T-helper 1 cell treated with Interleukin-12 subunit alpha and Interleukin-12 subunit beta and Interleukin-4 antibody, amounts not matched to agents 30 μg/mL and 1 μg/mL, for 36 hours (primary cell): Measurements from ENCODE around the gene NLRP14.

Experiments used
- H3K27ac Mint-ChIP-seq: one replicate; pipeline ENCODE4 v1.8.0; 2021; ENCODE audit warnings: mild to moderate bottlenecking, mixed read lengths
- H3K27me3 Mint-ChIP-seq: one replicate; pipeline ENCODE4 v1.8.0; 2021; ENCODE audit warnings: low read depth, mixed read lengths
- H3K36me3 Mint-ChIP-seq: one replicate; pipeline ENCODE4 v1.8.0; 2021; ENCODE audit warnings: low read depth, mixed read lengths
- H3K4me1 Mint-ChIP-seq: one replicate; pipeline ENCODE4 v1.8.0; 2021; ENCODE audit warnings: low read depth, mixed read lengths
- H3K4me3 Mint-ChIP-seq: one replicate; pipeline ENCODE4 v1.8.0; 2021; ENCODE audit warnings: mild to moderate bottlenecking, moderate library complexity, mixed read lengths
- H3K9me3 Mint-ChIP-seq: one replicate; pipeline ENCODE4 v1.8.0; 2021; ENCODE audit warnings: mixed read lengths

Gene NLRP14, protein sequence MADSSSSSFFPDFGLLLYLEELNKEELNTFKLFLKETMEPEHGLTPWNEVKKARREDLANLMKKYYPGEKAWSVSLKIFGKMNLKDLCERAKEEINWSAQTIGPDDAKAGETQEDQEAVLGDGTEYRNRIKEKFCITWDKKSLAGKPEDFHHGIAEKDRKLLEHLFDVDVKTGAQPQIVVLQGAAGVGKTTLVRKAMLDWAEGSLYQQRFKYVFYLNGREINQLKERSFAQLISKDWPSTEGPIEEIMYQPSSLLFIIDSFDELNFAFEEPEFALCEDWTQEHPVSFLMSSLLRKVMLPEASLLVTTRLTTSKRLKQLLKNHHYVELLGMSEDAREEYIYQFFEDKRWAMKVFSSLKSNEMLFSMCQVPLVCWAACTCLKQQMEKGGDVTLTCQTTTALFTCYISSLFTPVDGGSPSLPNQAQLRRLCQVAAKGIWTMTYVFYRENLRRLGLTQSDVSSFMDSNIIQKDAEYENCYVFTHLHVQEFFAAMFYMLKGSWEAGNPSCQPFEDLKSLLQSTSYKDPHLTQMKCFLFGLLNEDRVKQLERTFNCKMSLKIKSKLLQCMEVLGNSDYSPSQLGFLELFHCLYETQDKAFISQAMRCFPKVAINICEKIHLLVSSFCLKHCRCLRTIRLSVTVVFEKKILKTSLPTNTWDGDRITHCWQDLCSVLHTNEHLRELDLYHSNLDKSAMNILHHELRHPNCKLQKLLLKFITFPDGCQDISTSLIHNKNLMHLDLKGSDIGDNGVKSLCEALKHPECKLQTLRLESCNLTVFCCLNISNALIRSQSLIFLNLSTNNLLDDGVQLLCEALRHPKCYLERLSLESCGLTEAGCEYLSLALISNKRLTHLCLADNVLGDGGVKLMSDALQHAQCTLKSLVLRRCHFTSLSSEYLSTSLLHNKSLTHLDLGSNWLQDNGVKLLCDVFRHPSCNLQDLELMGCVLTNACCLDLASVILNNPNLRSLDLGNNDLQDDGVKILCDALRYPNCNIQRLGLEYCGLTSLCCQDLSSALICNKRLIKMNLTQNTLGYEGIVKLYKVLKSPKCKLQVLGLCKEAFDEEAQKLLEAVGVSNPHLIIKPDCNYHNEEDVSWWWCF

DNA sequence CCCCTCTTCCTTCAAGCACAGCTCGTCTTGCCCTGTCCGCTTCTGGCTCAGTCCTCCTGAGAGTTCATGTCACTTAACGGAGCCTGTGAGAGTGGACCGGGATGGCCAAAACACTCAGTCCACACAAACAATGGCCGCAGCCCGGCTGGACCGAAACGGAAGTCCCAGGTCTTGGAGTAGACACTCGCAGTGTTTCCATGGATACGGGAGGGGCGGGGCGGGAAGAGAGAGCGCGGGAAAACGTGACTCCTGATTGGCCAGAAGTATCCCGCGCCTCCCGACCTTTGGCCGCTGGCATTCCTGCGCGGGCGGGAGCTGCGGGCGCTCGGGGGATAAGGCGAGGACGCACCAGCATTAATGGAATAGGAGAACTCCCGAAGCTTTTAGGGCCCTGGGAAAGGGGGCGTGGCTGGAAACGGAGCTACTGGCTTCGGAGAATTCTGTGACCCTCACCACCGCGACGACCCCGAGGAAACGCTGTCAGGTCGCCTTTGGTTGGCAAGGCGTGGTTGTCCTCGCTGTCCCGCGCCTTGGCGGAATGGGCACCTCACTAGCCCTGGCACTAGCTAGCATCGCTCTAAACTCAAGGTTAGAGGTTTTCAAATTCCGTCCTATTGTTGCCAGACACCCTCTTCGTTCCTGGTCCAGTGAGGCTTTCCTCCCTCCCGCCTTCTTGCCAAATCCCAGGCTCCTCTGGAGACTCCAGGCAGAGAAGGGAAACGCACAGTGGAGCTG is at the start of gene NLRP14, which contains the start of gene ZNF214:
Gene NLRP14 (plus strand): TSS at position 297 of the 735 bp plus-strand sequence. CDS start 18,108 bp downstream, outside the sequence.
Gene ZNF214 (minus strand): TSS at position 164 of the 735 bp plus-strand sequence. CDS start 17,511 bp downstream, outside the sequence.
- Mint-ChIP-seq H3K4me3 (peak within 1 kb of the TSS; percentile 52), H3K27me3 (peaks cover 29% of the 10 kb centered on the region), H3K27ac (no peak within 1 kb of the TSS), H3K36me3 (no peaks in the 10 kb centered on the region), H3K9me3 (no peaks in the 10 kb centered on the region), H3K4me1 (peaks cover 3% of the 10 kb centered on the region)

GRCh38 chr11:6979365-6979764 is 40.9 kb upstream of the NLRP14 start:
- Mint-ChIP-seq H3K4me1 (no peaks in the 10 kb centered on the region), H3K36me3 (no peaks in the 10 kb centered on the region), H3K9me3 (no peaks in the 10 kb centered on the region), H3K4me3 (no peak overlapping the region), H3K27me3 (no peaks in the 10 kb centered on the region), H3K27ac (no peak overlapping the region)

DNA sequence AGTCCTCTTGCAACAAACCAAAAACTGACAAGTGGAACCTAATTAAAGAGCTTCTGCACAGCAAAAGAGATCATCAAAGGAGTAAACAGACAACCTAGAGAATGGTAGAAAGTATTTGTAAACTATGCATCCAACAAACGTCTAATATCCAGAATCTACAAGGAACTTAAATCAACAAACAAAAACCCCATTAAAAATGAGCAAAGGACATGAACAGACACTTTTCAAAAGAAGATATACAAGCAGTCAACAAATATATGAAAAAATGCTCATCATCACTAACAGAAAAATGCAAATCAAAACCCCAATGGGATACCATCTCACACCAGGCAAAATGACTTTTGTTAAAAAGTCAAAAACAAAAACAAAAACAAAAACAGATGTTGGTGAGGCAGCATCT is 33.8 kb upstream of the NLRP14 start:
- H3K9me3 Mint-ChIP-seq = no peaks in the 10 kb centered on the region

GRCh38 chr11:6988506-6988905 is 31.8 kb upstream of the NLRP14 start:
- no peak overlapping the region for H3K27ac Mint-ChIP-seq
- no peaks in the 10 kb centered on the region for H3K4me1 Mint-ChIP-seq
- H3K9me3 Mint-ChIP-seq = no peaks in the 10 kb centered on the region
- H3K27me3 Mint-ChIP-seq = no peaks in the 10 kb centered on the region
- no peak overlapping the region for H3K4me3 Mint-ChIP-seq
- no peaks in the 10 kb centered on the region for H3K36me3 Mint-ChIP-seq

More for the DNA sequence above, 33.8 kb upstream of the NLRP14 start:
- Mint-ChIP-seq H3K36me3 (no peaks in the 10 kb centered on the region), H3K27ac (no peak overlapping the region), H3K4me3 (no peak overlapping the region), H3K4me1 (no peaks in the 10 kb centered on the region), H3K27me3 (no peaks in the 10 kb centered on the region)

DNA sequence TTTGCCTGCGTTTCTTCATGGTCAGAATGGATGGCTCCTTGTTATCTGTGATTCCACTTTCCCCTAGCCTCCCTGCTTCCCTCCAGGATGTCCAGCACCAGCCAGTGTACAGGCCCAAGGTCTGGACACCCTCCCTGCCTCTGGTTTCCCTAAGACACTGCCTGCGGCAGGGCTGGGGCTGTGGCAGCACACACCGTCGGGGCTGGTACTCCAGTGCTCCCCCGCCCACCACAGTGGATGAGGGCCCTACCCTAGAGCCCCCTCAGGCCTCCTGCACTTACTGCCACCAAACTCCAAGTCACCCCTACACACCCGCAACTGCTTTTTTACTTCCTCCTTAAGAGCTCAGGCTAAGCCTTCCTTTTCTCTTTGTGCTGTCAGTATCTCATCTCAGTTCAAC is 29.1 kb upstream of the NLRP14 start:
- H3K27ac Mint-ChIP-seq = no peak overlapping the region
- H3K27me3 Mint-ChIP-seq = no peaks in the 10 kb centered on the region
- H3K9me3 Mint-ChIP-seq = no peaks in the 10 kb centered on the region
- H3K36me3 Mint-ChIP-seq = no peaks in the 10 kb centered on the region
- H3K4me3 Mint-ChIP-seq = no peak overlapping the region
- no peaks in the 10 kb centered on the region for H3K4me1 Mint-ChIP-seq

DNA sequence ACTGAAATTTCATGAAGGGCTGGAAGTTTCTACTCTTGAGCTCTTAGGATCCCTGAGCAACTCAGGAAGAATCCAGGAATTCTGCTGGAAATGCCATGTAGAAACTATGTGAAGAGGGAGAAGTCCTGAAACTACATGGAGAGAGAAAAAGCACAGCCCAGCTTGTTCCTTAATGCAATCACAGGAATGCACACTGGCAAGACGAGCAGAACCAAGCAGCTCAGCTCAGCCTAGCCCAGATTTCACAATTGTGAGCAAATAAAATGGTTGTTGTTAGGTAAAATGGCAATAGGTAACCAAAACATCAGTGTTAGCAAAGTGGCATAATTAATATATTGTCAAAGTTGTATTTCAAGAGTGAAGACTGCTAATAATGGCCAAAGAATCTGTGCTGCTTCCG is 28.3 kb upstream of the NLRP14 start:
- Mint-ChIP-seq H3K4me3 (no peak overlapping the region), H3K27me3 (no peaks in the 10 kb centered on the region), H3K4me1 (no peaks in the 10 kb centered on the region), H3K27ac (no peak overlapping the region), H3K9me3 (no peaks in the 10 kb centered on the region), H3K36me3 (no peaks in the 10 kb centered on the region)

- no peak overlapping the region for H3K4me3 Mint-ChIP-seq
- no peaks in the 10 kb centered on the region for H3K4me1 Mint-ChIP-seq
- no peaks in the 10 kb centered on the region for H3K27me3 Mint-ChIP-seq
- no peaks in the 10 kb centered on the region for H3K9me3 Mint-ChIP-seq
- no peaks in the 10 kb centered on the region for H3K36me3 Mint-ChIP-seq
- no peak overlapping the region for H3K27ac Mint-ChIP-seq
Observed at GRCh38 chr11:6992457-6993417, 27.5 kb upstream of the NLRP14 start.

DNA sequence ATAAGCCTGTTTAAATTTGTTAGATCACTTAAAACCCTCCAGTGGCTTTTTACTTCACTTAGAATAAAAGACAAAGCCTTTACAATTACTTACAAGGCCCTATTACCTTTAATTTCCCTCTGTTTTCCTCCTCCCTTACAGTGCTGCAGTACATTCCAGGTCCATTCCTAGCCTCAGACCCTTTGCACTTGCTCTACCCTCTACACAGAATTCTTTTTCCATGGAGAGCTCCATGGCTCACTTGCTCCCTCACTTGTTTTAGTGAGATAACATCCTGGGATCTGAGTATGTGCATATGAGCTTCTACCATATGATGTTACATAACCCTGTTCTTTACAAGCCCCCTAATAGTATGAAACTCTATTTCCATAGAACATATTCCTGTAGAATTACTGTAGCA is 24.6 kb upstream of the NLRP14 start:
- Mint-ChIP-seq H3K4me1 (no peaks in the 10 kb centered on the region), H3K9me3 (no peaks in the 10 kb centered on the region), H3K4me3 (no peak overlapping the region), H3K36me3 (no peaks in the 10 kb centered on the region), H3K27me3 (no peaks in the 10 kb centered on the region), H3K27ac (no peak overlapping the region)

GRCh38 chr11:7004482-7004881 is 15.8 kb upstream of the NLRP14 start:
- Mint-ChIP-seq H3K4me1 (no peaks in the 10 kb centered on the region), H3K27me3 (peaks cover 4% of the 10 kb centered on the region), H3K27ac (no peak overlapping the region), H3K4me3 (no peak overlapping the region), H3K36me3 (no peaks in the 10 kb centered on the region), H3K9me3 (no peaks in the 10 kb centered on the region)

DNA sequence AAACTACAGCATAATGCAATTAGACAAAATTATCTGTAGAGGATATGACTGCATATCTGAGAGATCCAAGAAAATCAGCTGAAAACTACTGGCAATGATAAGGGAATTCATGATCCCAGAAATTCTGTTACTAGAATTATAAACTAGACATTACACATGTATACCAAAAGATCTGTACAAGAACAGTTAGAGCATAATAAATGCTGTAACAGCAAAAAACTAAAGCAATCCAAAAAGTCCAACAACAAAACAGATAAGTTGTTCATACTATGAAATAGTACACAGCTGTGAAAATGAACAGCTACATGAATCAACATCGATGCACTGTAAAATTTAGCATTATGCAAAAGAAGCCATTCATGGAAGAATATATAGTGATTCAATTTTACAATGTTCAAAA is 6.2 kb upstream of the NLRP14 start:
- no peak overlapping the region for H3K27ac Mint-ChIP-seq

GRCh38 chr11:7016011-7016410 is 4.3 kb upstream of the NLRP14 start:
- Mint-ChIP-seq H3K9me3 (no peaks in the 10 kb centered on the region), H3K27me3 (peaks cover 24% of the 10 kb centered on the region), H3K27ac (no peak overlapping the region), H3K4me1 (peaks cover 3% of the 10 kb centered on the region), H3K4me3 (no peak overlapping the region), H3K36me3 (no peaks in the 10 kb centered on the region)

More for the DNA sequence above, 6.2 kb upstream of the NLRP14 start:
- Mint-ChIP-seq H3K4me3 (no peak overlapping the region), H3K27me3 (peaks cover 9% of the 10 kb centered on the region), H3K4me1 (no peaks in the 10 kb centered on the region), H3K9me3 (no peaks in the 10 kb centered on the region), H3K36me3 (no peaks in the 10 kb centered on the region)

- H3K36me3 Mint-ChIP-seq = no peaks in the 10 kb centered on the region
- H3K27ac Mint-ChIP-seq = no peak overlapping the region
- peaks cover 3% of the 10 kb centered on the region for H3K4me1 Mint-ChIP-seq
- H3K27me3 Mint-ChIP-seq = peaks cover 27% of the 10 kb centered on the region
- peak overlapping the region; percentile 52 for H3K4me3 Mint-ChIP-seq
- no peaks in the 10 kb centered on the region for H3K9me3 Mint-ChIP-seq
Observed at GRCh38 chr11:7019500-7020182, 638 bp upstream of the NLRP14 start.

DNA sequence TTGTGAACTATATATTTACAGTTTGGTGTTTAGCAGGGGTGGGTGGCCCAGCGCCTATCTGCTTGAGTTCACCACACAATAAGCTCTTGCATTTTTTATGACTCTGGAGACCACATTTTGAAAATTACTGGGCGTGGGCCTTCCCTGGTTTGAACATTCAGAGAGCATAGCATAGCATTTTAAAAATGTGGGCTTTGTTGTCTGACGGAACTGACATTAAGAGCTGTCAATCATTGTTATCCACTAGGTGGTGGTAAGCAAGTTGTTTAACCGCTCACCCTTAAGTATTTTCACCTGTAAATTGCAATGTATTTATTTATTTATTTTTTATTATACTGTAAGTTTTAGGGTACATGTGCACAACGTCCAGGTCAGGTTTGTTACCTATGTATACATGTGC is 1.0 kb downstream of the NLRP14 start:
- Mint-ChIP-seq H3K9me3 (no peaks in the 10 kb centered on the region), H3K27me3 (peaks cover 29% of the 10 kb centered on the region), H3K4me1 (peaks cover 3% of the 10 kb centered on the region), H3K27ac (no peak overlapping the region), H3K4me3 (no peak overlapping the region), H3K36me3 (no peaks in the 10 kb centered on the region)
